Lower leg skin (tissue), 3 donors: ENCODE data around the gene KIRREL3.

Source experiments
- CTCF ChIP-seq, 3 donors: fragments of 450-650 bp; IDR thresholded peaks; one replicate each; pipeline ENCODE4 v1.5.1; 2016; ENCODE audit warnings: antibody characterized with exemption in 3 of 3, mild to moderate bottlenecking in 3 of 3, moderate library complexity in 2 of 3
- POLR2A ChIP-seq, 2 donors: fragments of 450-650 bp; IDR thresholded peaks; one replicate each; pipeline ENCODE4 v1.6.1; 2016 to 2017; ENCODE audit warnings: antibody characterized with exemption in 2 of 2, mild to moderate bottlenecking in 1 of 2, moderate library complexity in 1 of 2

GRCh38 chr11:126431401-126432064 is 569.0 kb downstream of the KIRREL3 start:
- TF ChIP-seq CTCF (IDR thresholded peaks at IDR 0.05), result no peak
- TF ChIP-seq POLR2A (IDR thresholded peaks at IDR 0.05), result no peak
